ENCODE measurements around the gene GZF1.
A peak's percentile ranks its signal among the peaks of the same experiment; 100 is the strongest.

The GZF1 gene

DNA sequence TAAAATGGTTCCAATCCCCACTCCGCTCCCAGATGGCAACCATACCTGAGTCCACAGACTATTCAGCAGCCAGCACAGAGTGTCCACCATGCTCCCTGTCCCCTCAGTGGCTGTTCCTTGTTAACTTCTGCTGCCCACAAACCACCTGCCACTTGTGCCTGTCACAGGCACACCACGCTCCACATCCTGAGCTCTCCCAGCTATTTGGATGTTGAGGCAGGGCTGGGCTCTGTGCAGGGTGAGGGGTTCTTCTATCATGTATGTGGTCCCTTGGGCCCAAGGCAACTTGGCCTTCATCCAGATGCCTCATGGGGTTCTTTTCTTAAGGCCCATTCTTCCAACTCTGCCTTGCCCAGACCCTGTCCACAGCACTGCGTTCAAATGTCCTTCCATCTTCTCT, 45.4 kb upstream of the GZF1 start:
- H3K36me3 ChIP-seq (ENCODE audit: control insufficient read depth in 1 of 2, insufficient read depth in 2 of 2, low read length in 2 of 2) = no peaks in the 10 kb centered on the region
- no peak overlapping the region for H4K12ac ChIP-seq (ENCODE audit: low read depth, low read length)
- H3K4me2 ChIP-seq (ENCODE audit: low read length) = no peak overlapping the region
- no peak overlapping the region for H3K23ac ChIP-seq (ENCODE audit: low read length)
- DNase-seq = no peak
- H3K4me1 ChIP-seq (ENCODE audit: control insufficient read depth in 1 of 2, insufficient read depth in 2 of 2, low read length in 2 of 2) = no peaks in the 10 kb centered on the region
- no peak overlapping the region for H2AK5ac ChIP-seq (ENCODE audit: low read length)
- no peak overlapping the region for H2BK12ac ChIP-seq (ENCODE audit: low read length)
- H2AFZ ChIP-seq (ENCODE audit: insufficient read depth, low read length, poor library complexity) = no peak overlapping the region
- no peak overlapping the region for H2BK5ac ChIP-seq (ENCODE audit: low read depth, low read length, poor library complexity)
- H2BK120ac ChIP-seq (ENCODE audit: insufficient read depth, low read length, poor library complexity) = no peak overlapping the region
- no peak overlapping the region for H3K14ac ChIP-seq (ENCODE audit: low read length)
- no CpG with 5 or more reads among the region's 3 CpGs for WGBS (ENCODE audit: extremely low coverage, insufficient coverage, insufficient read length)
- H4K91ac ChIP-seq (ENCODE audit: low read depth, low read length) = no peak overlapping the region
- no peak overlapping the region for H3K4ac ChIP-seq (ENCODE audit: low read depth, low read length)
- no peak overlapping the region for H4K8ac ChIP-seq (ENCODE audit: low read depth, low read length)
- H3K79me1 ChIP-seq (ENCODE audit: low read length) = no peaks in the 10 kb centered on the region
- peaks cover 7% of the 10 kb centered on the region for H3K9me3 ChIP-seq (ENCODE audit: insufficient read depth, low read depth, low read length)
- no peak overlapping the region for H3K18ac ChIP-seq (ENCODE audit: low read length)
- no peak overlapping the region for H3K4me3 ChIP-seq (ENCODE audit: low read depth, low read length)
- H3K27ac ChIP-seq (ENCODE audit: low read depth, low read length) = no peak overlapping the region
- no peaks in the 10 kb centered on the region for H3K79me2 ChIP-seq (ENCODE audit: control insufficient read depth, insufficient read depth, low read length, poor library complexity)
- H3K9ac ChIP-seq (ENCODE audit: low read length) = no peak overlapping the region
- H3K27me3 ChIP-seq (ENCODE audit: insufficient read depth, low read length) = no peaks in the 10 kb centered on the region

DNA sequence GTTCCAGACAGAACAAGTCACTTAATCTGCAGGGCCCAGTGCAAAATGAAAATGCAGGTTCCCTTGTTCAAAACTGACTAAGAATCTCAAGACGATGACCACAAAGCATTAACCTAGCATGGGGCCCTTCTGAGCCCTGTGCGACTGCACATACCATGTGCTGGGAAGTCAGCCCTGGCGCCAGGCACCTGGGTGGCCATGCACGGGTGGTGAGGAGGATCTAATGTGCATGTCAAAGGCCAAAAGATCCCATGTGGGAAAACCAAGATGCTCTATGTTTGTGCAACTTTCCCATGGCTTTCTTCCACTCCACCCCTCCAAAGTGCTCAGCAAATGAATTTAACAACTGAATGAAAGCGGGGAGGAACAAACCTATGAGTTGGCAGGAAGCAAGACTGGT, 44.9 kb upstream of the GZF1 start:
- Histone ChIP-seq H3K23ac (ENCODE audit: low read length) (no peak overlapping the region), H3K36me3 (ENCODE audit: control insufficient read depth in 1 of 2, insufficient read depth in 2 of 2, low read length in 2 of 2) (no peaks in the 10 kb centered on the region), H3K4me2 (ENCODE audit: low read length) (no peak overlapping the region), H3K27me3 (ENCODE audit: insufficient read depth, low read length) (no peaks in the 10 kb centered on the region), H3K4me1 (ENCODE audit: control insufficient read depth in 1 of 2, insufficient read depth in 2 of 2, low read length in 2 of 2) (no peaks in the 10 kb centered on the region), H3K27ac (ENCODE audit: low read depth, low read length) (no peak overlapping the region), H3K79me1 (ENCODE audit: low read length) (no peaks in the 10 kb centered on the region), H2AFZ (ENCODE audit: insufficient read depth, low read length, poor library complexity) (no peak overlapping the region), H4K12ac (ENCODE audit: low read depth, low read length) (no peak overlapping the region), H3K14ac (ENCODE audit: low read length) (no peak overlapping the region), H3K4ac (ENCODE audit: low read depth, low read length) (no peak overlapping the region), H3K79me2 (ENCODE audit: control insufficient read depth, insufficient read depth, low read length, poor library complexity) (no peaks in the 10 kb centered on the region), H2BK120ac (ENCODE audit: insufficient read depth, low read length, poor library complexity) (no peak overlapping the region), H4K91ac (ENCODE audit: low read depth, low read length) (no peak overlapping the region), H3K9me3 (ENCODE audit: insufficient read depth, low read depth, low read length) (peaks cover 7% of the 10 kb centered on the region), H2BK5ac (ENCODE audit: low read depth, low read length, poor library complexity) (no peak overlapping the region), H2BK12ac (ENCODE audit: low read length) (no peak overlapping the region), H3K18ac (ENCODE audit: low read length) (no peak overlapping the region), H3K9ac (ENCODE audit: low read length) (no peak overlapping the region), H2AK5ac (ENCODE audit: low read length) (no peak overlapping the region), H4K8ac (ENCODE audit: low read depth, low read length) (no peak overlapping the region), H3K4me3 (ENCODE audit: low read depth, low read length) (no peak overlapping the region)
- no CpG with 5 or more reads among the region's 5 CpGs for WGBS (ENCODE audit: extremely low coverage, insufficient coverage, insufficient read length)
- DNase-seq = no peak

GRCh38 chr20:23318347-23318746, 43.6 kb upstream of the GZF1 start:
- no peak overlapping the region for H4K12ac ChIP-seq (ENCODE audit: low read depth, low read length)
- H2AK5ac ChIP-seq (ENCODE audit: low read length) = no peak overlapping the region
- no peaks in the 10 kb centered on the region for H3K79me2 ChIP-seq (ENCODE audit: control insufficient read depth, insufficient read depth, low read length, poor library complexity)
- H2BK5ac ChIP-seq (ENCODE audit: low read depth, low read length, poor library complexity) = no peak overlapping the region
- H3K4me3 ChIP-seq (ENCODE audit: low read depth, low read length) = no peak overlapping the region
- H2BK12ac ChIP-seq (ENCODE audit: low read length) = no peak overlapping the region
- no peak overlapping the region for H4K91ac ChIP-seq (ENCODE audit: low read depth, low read length)
- H3K27me3 ChIP-seq (ENCODE audit: insufficient read depth, low read length) = no peaks in the 10 kb centered on the region
- no peak overlapping the region for H2AFZ ChIP-seq (ENCODE audit: insufficient read depth, low read length, poor library complexity)
- no CpG with 5 or more reads among the region's 5 CpGs for WGBS (ENCODE audit: extremely low coverage, insufficient coverage, insufficient read length)
- no peak overlapping the region for H2BK120ac ChIP-seq (ENCODE audit: insufficient read depth, low read length, poor library complexity)
- no peaks in the 10 kb centered on the region for H3K79me1 ChIP-seq (ENCODE audit: low read length)
- DNase-seq = no peak
- H4K8ac ChIP-seq (ENCODE audit: low read depth, low read length) = no peak overlapping the region
- H3K14ac ChIP-seq (ENCODE audit: low read length) = no peak overlapping the region
- H3K36me3 ChIP-seq (ENCODE audit: control insufficient read depth in 1 of 2, insufficient read depth in 2 of 2, low read length in 2 of 2) = no peaks in the 10 kb centered on the region
- H3K23ac ChIP-seq (ENCODE audit: low read length) = no peak overlapping the region
- peaks cover 7% of the 10 kb centered on the region for H3K9me3 ChIP-seq (ENCODE audit: insufficient read depth, low read depth, low read length)
- no peak overlapping the region for H3K27ac ChIP-seq (ENCODE audit: low read depth, low read length)
- no peak overlapping the region for H3K4ac ChIP-seq (ENCODE audit: low read depth, low read length)
- no peak overlapping the region for H3K18ac ChIP-seq (ENCODE audit: low read length)
- H3K4me1 ChIP-seq (ENCODE audit: control insufficient read depth in 1 of 2, insufficient read depth in 2 of 2, low read length in 2 of 2) = no peaks in the 10 kb centered on the region
- H3K9ac ChIP-seq (ENCODE audit: low read length) = no peak overlapping the region
- no peak overlapping the region for H3K4me2 ChIP-seq (ENCODE audit: low read length)

- Histone ChIP-seq H4K12ac (ENCODE audit: low read depth, low read length) (no peak overlapping the region), H3K79me1 (ENCODE audit: low read length) (no peaks in the 10 kb centered on the region), H3K36me3 (ENCODE audit: control insufficient read depth in 1 of 2, insufficient read depth in 2 of 2, low read length in 2 of 2) (no peaks in the 10 kb centered on the region), H3K9me3 (ENCODE audit: insufficient read depth, low read depth, low read length) (peaks cover 7% of the 10 kb centered on the region), H2AFZ (ENCODE audit: insufficient read depth, low read length, poor library complexity) (no peak overlapping the region), H3K9ac (ENCODE audit: low read length) (no peak overlapping the region), H3K18ac (ENCODE audit: low read length) (no peak overlapping the region), H3K23ac (ENCODE audit: low read length) (no peak overlapping the region), H4K8ac (ENCODE audit: low read depth, low read length) (no peak overlapping the region), H4K91ac (ENCODE audit: low read depth, low read length) (no peak overlapping the region), H2BK12ac (ENCODE audit: low read length) (no peak overlapping the region), H3K14ac (ENCODE audit: low read length) (no peak overlapping the region), H3K79me2 (ENCODE audit: control insufficient read depth, insufficient read depth, low read length, poor library complexity) (no peaks in the 10 kb centered on the region), H2BK5ac (ENCODE audit: low read depth, low read length, poor library complexity) (no peak overlapping the region), H2BK120ac (ENCODE audit: insufficient read depth, low read length, poor library complexity) (no peak overlapping the region), H3K27me3 (ENCODE audit: insufficient read depth, low read length) (no peaks in the 10 kb centered on the region), H3K4me2 (ENCODE audit: low read length) (no peak overlapping the region), H3K4me1 (ENCODE audit: control insufficient read depth in 1 of 2, insufficient read depth in 2 of 2, low read length in 2 of 2) (no peaks in the 10 kb centered on the region), H3K27ac (ENCODE audit: low read depth, low read length) (no peak overlapping the region), H2AK5ac (ENCODE audit: low read length) (no peak overlapping the region), H3K4me3 (ENCODE audit: low read depth, low read length) (no peak overlapping the region), H3K4ac (ENCODE audit: low read depth, low read length) (no peak overlapping the region)
- peak; percentile 16 to 46 for DNase-seq
- no CpG with 5 or more reads among the region's 8 CpGs for WGBS (ENCODE audit: extremely low coverage, insufficient coverage, insufficient read length)
Measured at GRCh38 chr20:23320317-23320716, 41.7 kb upstream of the GZF1 start.

Data from trophoblast cell (in vitro differentiated cells and primary cell).